Fibroblast of skin of scalp (primary cell): Measurements from ENCODE around the gene ASF1B. TPM values are rescaled to one million over a fixed set of nuclear protein-coding genes. Genes with fewer than 3 reads are reported as not detected.
A peak's percentile ranks its signal among the peaks of the same experiment; 100 is the strongest.
"Not testable (repeated sequence)": the region's sequence is repeated elsewhere in the genome, so short reads cannot be mapped to it uniquely, and the experiment has no call there.

Experiments used
- DNase-seq: peaks from one replicate; pipeline ENCODE4 v3.0.0-alpha.2; 2013
- polyA plus RNA-seq, 2 experiments: library from polyadenylated mRNA; unstranded; fragments of 120-200 nt; gene quantifications; one replicate each; pipeline ENCODE4 v1.2.1, GENCODE V29; 2013; ENCODE audit not compliant: insufficient read length in 2 of 2

Gene ASF1B
- 14.2 TPM for polyA plus RNA-seq (2013, experiment 1 of 2; ENCODE audit: insufficient read length)
- 12.2 TPM for polyA plus RNA-seq (2013, experiment 2 of 2; ENCODE audit: insufficient read length)

GRCh38 chr19:14136509-14137281, at the start of gene ASF1B:
Gene ASF1B, minus strand, starts transcription at chr19:14136589. Its CDS starts 133 bp downstream, at chr19:14136456.
- DNase-seq, result peak; percentile 100

GRCh38 chr19:14185691-14186090, 49.3 kb upstream of the ASF1B start:
- not testable (repeated sequence) for DNase-seq

GRCh38 chr19:14185158-14185557, 48.8 kb upstream of the ASF1B start:
- DNase-seq, result no peak

GRCh38 chr19:14183741-14184350, 47.5 kb upstream of the ASF1B start:
- DNase-seq, result no peak

DNA sequence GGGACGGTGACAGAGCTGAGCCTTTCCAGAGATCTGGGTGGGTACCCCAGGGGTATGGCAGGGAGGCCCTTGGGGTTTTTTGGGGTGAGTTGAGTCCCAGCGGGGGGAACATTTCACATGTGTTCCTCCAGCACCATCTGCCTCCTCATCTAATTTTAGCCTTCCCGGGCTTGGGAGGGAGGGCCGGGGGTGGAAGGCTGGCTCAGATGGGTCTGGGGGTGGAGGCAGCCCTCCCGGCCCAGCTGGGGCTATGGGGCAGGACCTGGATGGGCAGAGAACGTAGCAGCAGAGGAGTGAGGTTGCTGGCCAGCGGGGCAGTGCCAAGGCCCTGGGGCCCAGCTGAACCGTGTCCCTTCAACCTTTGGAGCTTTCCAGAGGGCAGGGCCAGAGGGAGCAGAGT, 46.1 kb upstream of the ASF1B start:
- DNase-seq, result no peak

DNA sequence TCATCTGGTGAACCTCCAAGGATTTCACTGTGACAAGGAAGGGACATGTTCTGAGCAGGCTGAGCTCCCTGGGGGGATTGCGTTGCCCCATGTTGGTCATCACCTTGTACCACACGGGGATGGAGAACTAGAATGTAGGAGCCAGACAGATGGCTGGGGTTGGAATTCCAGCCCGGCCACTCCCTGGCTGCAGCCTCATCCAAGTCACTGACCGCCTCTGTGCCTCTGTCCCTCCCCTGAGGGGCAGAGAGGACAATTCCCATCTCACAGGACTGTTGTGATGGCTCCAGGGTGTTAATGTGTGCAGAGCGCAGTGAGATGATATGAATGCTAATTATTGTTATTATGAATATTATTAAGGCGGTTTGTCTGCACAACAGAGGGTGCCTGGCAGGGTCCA, 45.5 kb upstream of the ASF1B start:
- no peak for DNase-seq

GRCh38 chr19:14181199-14181598, 44.8 kb upstream of the ASF1B start:
- not testable (repeated sequence) for DNase-seq

DNA sequence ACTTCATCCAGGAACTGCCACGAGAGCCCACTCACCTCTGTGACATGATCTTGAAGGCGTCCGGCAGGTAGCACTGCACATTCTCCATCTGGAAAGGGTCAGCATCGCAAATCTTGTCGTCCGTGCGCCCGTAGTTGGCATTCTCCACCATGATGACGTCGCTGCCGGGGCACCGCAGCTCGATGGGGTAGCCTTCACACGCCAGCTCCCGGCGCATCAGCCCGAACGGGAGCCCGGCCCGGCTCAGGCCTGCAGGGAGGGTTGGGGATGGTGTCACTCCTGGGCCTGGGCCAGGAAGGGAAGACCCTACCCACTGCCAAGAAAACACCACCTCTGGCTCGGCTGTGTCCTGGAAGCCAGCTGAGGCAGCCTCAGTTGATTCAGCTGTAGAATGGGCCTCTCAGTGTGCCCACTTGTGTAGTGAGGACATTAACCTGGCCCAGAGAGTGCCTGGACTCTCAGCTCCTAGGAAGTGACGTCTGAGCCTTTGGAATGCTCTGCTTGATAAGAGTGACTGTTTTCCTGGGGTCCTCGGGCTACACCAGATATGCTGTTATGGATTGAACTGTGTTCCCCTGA, 41.2 kb upstream of the ASF1B start:
- no peak for DNase-seq

DNA sequence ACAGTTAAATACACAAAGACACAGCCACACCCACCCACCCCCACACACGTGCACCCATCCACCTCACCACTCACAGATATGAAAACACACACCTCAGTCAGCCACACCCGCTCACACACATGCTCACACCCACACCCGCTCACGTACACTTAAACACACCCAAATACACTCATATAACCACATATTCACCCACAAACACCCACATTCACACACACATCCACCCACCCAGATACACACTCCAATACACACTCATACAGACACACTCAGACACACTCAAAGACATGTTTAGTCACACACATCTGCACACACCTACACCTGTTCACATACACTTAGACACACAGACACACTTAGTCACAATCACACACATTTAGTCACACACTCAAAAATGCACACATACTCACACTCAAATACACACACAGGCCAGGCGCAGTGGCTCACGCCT, 39.0 kb upstream of the ASF1B start:
- DNase-seq, result no peak

- no peak for DNase-seq
Measured at GRCh38 chr19:14174883-14175282, 38.5 kb upstream of the ASF1B start.

GRCh38 chr19:14168993-14169392, 32.6 kb upstream of the ASF1B start:
- DNase-seq, result no peak

DNA sequence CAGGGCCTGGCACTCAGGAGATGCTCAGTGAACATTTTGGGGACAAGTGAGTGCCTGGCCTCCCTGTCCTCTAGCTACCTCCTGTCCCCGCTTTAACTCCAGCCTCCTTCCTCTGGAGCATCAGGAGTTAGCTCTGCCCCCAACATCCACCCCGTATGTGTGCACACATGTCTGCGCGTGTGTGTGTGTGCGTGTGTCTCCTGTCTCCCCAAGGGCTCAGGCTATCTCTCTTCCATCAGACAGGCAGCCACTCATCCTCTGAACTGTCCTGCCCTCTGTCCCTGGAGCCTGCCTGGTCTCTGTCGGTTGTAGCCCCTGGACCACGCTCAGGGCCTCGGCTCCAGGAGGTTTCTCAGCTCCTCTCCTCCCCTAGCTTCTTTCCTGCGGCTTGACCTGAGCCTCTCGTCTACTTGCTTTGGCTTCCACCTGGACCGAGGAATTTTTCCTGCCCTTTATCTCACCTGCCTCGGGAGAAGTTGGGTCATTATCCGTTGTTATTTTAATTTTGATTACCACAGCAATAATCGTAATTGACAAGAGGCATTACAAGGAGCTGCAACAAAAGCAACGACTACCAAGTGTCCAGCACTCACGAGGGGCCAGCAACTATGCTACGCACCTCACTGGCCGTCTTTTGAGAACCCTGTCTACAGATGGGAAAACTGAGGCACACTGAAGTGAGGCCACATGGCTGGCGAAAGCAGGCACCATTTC, 32.0 kb upstream of the ASF1B start:
- DNase-seq, result no peak

GRCh38 chr19:14167576-14168138, 31.3 kb upstream of the ASF1B start:
- DNase-seq, result no peak

GRCh38 chr19:14166999-14167575, 30.7 kb upstream of the ASF1B start:
- no peak for DNase-seq

DNA sequence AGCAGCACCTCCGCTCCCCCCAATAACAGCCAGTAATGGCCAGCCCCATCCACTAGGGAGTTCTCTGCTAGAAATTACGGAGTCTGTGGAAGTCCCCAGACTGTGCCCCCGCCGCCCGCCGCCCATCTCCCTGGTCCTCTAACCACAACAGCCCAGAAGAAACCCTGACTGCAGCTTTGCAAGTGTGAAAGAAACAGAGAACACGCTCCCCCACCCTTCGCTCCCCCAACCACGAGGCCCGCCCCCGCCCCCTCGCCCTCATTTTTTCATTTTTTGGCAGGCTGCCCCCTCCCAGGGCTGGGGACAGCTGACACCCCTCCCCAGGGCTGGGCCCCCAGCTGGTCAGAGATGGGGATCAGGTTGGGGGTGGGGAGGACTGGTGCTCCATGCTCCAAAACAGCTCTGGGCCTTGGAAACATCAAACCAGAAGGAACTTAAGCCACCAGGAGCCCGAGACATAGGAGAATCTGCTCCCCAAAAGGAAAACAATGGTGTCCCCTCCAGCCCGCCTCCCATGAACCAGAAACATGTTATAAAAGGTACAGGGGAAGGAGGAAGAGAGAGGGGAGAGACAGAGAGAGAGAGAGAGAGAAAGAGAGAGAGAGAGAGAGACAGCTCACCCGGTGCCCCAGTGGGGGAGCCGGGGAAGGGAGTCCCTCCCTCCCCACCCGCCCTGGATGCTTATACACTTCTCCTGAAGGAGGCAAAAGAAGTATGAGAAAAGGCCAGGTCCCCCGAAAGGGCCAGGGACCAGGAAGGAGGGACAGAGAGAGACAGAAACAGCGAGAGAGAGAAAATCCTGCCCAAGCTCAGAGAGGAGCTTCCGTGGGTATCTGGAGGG, 29.8 kb upstream of the ASF1B start:
- peak; percentile 17 for DNase-seq

GRCh38 chr19:14164724-14165493, 28.5 kb upstream of the ASF1B start:
- no peak for DNase-seq

- no peak for DNase-seq
Measured at GRCh38 chr19:14164082-14164481, 27.7 kb upstream of the ASF1B start.

DNA sequence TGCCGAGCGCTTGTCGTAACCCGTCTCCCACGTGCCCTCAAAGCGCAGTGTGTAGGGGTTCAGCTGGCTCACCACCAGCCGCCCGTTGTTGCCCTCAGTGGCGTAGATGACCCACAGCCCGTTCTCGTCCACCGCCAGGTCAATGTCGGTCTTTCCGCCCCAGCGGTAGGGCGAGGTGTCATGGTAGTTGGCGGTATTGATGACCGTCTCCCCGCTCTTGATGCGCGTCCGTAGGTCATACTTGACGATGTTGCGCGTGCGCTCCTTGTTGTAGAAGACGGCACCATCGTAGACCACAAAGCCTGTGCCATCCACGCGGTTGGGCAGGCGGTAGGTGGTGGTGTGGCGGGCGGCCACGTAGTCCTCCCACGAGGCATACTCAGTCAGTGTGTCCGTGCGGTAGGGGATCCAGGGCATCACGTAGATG, 26.5 kb upstream of the ASF1B start:
- DNase-seq, result no peak

DNA sequence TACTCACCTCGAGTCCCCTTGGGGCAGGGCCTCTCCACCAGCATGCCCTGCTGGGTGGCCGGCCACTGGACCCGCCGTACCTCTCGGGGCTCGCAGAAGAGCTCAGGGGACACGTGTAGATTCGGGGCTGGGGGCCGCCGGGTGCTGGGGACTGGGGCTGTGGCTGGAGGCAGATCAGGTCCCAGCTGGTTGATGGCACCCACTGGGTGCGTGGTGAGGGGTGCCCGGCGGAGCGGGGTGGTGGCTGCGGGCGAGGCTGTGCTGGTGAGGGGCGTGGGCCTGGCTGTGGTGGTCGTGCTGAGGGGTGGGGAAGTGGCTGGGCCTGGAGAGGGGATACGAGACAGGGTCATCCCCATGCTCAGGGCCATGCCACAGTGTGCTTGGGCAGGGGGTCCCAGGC, 24.9 kb upstream of the ASF1B start:
- no peak for DNase-seq

DNA sequence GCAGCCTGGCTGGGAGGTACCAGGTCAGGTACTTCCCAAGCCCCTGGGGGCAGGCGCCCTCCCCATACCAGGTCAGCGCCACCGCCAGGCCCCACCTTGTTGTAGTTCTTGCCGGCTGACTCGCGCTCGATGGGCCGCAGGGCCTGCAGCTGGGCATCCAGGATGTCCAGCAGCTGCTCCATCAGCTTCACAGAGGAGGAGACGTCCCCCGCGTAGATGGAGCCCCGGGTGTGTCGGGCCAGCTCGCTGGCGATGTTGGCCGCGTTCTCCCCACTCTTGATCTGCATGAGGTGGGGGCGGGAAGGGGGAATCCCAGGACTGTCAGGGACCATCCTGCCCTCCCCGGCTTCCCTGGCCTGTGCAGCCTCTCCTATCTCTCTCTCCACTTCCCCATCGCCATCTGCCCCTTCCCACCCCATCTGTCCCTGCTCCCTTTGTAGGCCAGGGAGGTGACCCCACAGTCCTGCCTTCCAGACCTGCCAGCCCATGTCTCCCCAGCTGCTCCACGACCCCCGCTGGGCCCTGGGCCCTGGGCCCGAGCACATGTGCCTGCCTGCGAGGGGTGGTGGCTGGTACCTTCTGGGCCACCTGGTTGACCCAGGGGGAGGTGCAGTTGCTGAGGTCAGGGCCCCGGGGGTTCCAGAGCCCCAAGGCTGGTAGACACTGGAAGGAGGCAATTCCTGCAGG, 23.8 kb upstream of the ASF1B start:
- no peak for DNase-seq
